CD4-positive, alpha-beta T cell treated with Interleukin-15 for 4 hours (primary cell): ENCODE measurements around the gene AP1S2.

ENCODE experiments used
- DNase-seq: peaks from one replicate; pipeline ENCODE4 v3.0.0-alpha.2; 2020; ENCODE audit warnings: low spot score

AP1S2 gene

GRCh38 chrX:15808254-15808653 is 46.4 kb downstream of the AP1S2 start:
- no peak for DNase-seq

- no peak for DNase-seq
Observed at GRCh38 chrX:15804563-15804962, 50.0 kb downstream of the AP1S2 start.

GRCh38 chrX:15797707-15798106 is 56.9 kb downstream of the AP1S2 start:
- DNase-seq, result no peak

DNA sequence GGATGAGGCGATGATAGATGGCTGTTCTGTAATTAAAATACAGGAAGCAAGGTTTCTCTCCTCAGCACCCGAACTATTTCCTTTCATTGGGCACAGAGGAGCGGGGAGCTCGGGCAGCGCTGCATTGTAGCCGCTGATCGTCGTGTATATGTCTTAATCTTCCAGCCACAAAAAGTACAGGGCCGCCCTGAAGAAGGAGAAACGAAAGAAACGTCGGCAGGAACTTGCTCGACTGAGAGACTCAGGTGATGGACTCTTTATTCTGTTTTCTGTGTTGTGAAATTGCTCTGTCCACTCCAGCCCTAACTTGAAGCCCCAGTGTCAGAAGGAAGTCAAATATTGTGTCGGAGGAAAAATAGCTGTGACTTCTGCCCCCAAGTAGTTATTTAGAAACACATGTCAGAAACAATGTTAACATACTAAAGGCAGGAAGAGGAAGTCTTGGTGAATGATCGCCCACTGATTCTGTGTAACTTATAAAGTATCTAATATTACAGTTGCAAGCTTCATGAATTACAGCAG is 63.8 kb downstream of the AP1S2 start:
- DNase-seq, result peak; percentile 7

- DNase-seq, result peak; percentile 85
Observed at GRCh38 chrX:15789979-15790768, 64.4 kb downstream of the AP1S2 start, which contains the start of gene ZRSR2. Gene ZRSR2, plus strand, starts transcription at chrX:15790484. Its CDS starts 12 bp downstream, at chrX:15790496.

- no peak for DNase-seq
Observed at GRCh38 chrX:15786915-15787314, 67.7 kb downstream of the AP1S2 start.

GRCh38 chrX:15785176-15785750 is 69.3 kb downstream of the AP1S2 start:
- DNase-seq, result no peak

- DNase-seq, result no peak
Observed at GRCh38 chrX:15781961-15782699, 72.5 kb downstream of the AP1S2 start.
